GM12873 (cell line): ENCODE results near the gene RAVER1.

Experiments used
- TF ChIP-seq, protein P1 (sequence below): IDR thresholded peaks from 2 replicates; pipeline ENCODE4 v1.5.1; 2012; ENCODE audit warnings: low read depth, mild to moderate bottlenecking, moderate library complexity, low read length, control low read depth; ENCODE audit not compliant: insufficient read depth; ENCODE audit errors: missing control alignments

Gene RAVER1

DNA sequence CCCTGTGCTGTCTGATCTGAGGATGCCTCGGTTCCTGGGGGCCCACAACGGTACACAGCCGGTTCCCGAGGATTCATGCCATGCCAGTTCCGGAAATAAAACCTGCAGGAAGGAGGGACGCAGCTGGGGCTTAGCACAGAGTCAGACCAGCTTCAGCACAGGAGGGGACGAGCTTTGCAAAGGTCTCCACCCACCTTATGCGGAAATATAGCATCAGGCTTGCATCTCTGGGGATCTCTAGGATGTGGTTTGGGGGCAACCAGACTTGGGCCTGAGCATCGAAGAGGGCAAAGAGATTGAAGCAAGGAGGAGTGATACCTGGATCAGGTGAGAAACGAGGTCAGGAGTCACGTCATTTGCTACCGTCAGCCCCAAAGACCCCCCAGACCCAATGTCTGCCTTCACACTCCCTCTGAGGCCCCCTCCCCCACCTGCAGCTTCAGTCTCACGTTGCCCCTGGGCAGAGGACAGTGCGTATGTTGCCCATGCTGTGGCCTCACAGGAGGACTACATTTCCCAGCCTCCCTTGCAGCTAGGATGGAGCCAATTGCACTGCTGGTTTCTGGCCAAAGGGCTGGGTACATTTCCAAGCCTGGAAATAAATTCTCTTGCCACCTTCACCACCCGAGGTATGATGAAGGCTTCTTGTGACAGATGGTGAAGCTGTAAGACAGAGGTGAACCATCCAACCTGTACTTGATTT, 34.9 kb upstream of the RAVER1 start:
- TF ChIP-seq, protein P1, sequence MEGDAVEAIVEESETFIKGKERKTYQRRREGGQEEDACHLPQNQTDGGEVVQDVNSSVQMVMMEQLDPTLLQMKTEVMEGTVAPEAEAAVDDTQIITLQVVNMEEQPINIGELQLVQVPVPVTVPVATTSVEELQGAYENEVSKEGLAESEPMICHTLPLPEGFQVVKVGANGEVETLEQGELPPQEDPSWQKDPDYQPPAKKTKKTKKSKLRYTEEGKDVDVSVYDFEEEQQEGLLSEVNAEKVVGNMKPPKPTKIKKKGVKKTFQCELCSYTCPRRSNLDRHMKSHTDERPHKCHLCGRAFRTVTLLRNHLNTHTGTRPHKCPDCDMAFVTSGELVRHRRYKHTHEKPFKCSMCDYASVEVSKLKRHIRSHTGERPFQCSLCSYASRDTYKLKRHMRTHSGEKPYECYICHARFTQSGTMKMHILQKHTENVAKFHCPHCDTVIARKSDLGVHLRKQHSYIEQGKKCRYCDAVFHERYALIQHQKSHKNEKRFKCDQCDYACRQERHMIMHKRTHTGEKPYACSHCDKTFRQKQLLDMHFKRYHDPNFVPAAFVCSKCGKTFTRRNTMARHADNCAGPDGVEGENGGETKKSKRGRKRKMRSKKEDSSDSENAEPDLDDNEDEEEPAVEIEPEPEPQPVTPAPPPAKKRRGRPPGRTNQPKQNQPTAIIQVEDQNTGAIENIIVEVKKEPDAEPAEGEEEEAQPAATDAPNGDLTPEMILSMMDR, result no peak

DNA sequence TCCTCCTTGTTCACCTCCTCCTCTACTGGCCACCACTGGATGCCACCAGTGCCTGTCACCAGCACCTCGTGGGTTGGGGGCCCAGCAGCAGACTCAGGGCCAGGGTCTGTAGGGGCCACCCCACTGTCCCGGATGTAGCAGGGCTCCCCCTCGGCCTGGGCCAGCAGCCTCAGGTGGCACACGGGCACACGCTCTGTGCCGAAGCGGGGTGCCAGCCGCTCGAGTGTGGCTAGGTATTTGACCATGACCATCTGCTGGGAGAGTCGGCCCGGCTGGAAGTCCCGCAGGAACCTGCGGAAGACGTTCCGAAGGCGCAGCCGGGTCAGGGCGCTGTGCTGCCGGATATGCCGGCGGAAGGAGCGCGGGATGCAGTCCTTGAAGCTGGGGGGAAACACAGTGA, 32.2 kb upstream of the RAVER1 start:
- TF ChIP-seq, protein P1, result no peak

DNA sequence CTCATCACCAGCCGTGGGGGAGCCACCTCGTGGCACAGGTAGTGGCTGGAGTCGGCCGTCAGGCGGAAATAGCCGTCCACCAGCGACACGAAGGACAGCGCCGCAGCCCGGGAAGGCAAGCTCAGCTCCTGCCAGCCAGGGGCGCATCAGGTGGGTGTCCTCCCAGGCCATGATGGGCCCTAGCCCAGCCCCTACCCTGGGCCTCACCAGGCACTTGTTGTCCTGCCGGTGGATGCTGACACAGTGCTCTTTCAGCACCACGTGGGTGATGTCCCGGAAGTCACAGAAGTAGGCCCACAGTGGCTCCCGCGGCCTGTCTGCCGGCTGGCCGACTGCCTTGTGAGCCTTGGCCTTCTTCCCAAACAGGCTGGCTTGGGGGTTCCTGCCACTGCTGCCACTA, 31.3 kb upstream of the RAVER1 start:
- TF ChIP-seq, protein P1, result no peak

DNA sequence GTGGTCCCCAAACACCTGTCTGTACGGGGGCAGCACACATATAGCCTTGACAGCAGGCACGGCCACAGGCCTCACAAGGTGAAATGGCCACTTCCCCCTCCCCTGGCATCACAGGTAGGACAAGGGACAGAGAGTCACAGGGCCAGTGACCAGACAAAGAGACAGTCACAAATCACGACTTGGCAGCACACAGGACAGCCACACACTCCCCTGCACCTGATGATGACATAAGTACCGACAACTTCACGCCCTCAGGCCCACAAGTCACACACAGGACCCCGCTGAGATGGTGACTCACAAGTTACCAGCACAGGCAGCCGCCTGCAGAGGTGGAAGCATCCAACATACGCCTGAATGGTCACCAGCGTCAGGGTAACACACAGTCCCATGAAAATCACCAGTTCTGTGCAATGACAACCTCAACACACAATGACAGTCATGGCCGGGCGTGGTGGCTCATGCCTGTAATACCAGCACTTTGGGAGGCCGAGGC, 30.5 kb upstream of the RAVER1 start:
- TF ChIP-seq, protein P1, result no peak

DNA sequence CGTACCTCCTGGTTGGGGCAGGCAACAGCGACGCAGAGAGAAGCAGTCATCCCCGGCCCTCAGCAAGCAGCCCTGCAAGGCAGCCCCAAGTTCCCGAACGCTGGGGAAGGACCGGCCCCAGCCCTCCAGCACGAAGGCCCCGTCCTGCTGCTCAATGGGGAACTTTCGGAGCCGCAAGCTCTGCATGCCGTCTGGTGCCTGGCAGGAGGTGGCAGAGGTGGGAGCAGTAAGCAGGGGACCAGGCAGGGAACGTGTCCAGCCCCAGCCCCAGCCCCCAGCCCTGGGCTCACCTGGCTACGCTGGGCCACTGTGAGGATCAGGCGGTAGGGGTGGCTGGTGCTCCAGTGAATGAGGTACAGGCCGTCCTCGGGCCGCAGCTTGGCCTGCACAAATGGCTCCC, 28.9 kb upstream of the RAVER1 start:
- TF ChIP-seq, protein P1, result no peak

DNA sequence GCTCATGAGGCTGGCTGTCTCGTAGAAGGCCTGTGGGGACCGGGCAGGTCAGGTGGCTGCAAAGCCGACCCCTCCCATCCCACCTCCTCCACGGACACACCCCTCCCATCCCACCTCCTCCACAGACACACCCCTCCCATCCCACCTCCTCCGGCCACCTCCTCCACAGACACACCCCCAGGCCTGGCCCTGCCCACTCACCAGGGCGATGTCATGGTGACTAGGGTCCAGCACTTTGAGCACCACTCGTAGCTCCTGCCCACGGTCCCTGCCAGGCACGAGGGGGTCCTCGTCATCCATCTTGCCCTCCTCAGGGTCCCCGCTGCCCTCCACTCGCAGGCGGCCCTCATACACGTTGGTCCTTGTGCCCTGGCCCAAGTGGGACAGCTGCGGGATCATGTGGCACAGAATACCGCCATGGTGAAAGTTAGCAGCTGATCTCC, 28.3 kb upstream of the RAVER1 start:
- TF ChIP-seq, protein P1, result no peak

DNA sequence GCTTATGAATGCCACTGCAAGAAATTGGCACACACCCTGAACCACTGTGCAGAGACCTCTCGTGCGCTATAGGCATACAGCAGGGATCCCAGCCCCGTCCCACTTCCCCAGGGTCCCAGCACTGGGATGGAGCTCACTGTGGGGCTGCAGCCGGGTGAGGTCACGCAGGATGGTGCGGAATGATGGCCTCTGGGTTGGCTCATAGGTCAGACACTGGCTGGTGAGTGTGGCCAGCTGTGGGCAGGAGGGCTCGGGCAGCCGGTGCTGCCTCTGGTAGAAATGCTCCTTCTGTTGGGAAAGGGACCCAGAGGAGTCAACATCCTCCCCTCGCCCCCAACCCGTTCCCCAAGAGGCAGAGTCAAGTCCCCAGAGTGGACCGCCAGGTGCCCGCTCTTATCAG, 23.1 kb upstream of the RAVER1 start:
- TF ChIP-seq, protein P1, result no peak
